Measurements from ENCODE around the gene OR2B2. TPM values are rescaled to one million over a fixed set of nuclear protein-coding genes. Genes with fewer than 3 reads are reported as not detected.
"Not testable (repeated sequence)": the region's sequence is repeated elsewhere in the genome, so short reads cannot be mapped to it uniquely, and the experiment has no call there.

OR2B2 gene
- total and polyA plus RNA-seq, 9 donors, result not detected

- no peaks in the 10 kb centered on the region for H3K9me3 ChIP-seq
- H3K27ac ChIP-seq, result no peak overlapping the region
- no peaks in the 10 kb centered on the region for H3K27me3 ChIP-seq
- no peaks in the 10 kb centered on the region for H3K36me3 ChIP-seq
- intact Hi-C loops (cut with DNase I), result no loop called here
- 66 to 75% (median 69%) methylated on average over 1 of the region's 1 CpG for WGBS, 3 donors
- no peak overlapping the region for H3K4me3 ChIP-seq
- no peak for DNase-seq
- TF ChIP-seq EP300 (IDR thresholded peaks at IDR 0.05) (no peak), POLR2A (IDR thresholded peaks at IDR 0.05) (no peak), CTCF (IDR thresholded peaks at IDR 0.05) (no peak)
- no peaks in the 10 kb centered on the region for H3K4me1 ChIP-seq (ENCODE audit: insufficient read depth)
These were observed 36.0 kb upstream of the OR2B2 start for GRCh38 chr6:27948237-27948636.

DNA sequence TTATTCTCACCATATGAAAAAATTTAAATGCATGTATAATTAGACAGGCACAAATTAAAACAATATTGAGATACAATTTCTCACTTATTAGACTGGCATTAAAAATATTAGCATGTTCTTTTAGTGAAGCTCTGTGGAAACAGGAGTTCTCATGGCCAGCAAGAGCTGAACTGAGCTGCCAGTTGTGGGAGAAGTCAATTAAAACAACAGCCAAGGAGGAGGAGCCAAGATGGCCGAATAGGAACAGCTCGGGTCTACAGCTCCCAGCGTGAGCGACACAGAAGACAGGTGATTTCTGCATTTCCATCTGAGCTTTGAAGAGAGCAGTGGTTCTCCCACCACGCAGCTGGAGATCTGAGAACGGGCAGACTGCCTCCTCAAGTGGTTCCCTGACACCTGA, 30.9 kb upstream of the OR2B2 start:
- H3K27ac ChIP-seq; H3K4me1 ChIP-seq (ENCODE audit: insufficient read depth); H3K27me3 ChIP-seq; H3K9me3 ChIP-seq; H3K4me3 ChIP-seq; DNase-seq; H3K36me3 ChIP-seq; intact Hi-C loops (cut with DNase I): not testable (repeated sequence)
- 14 to 33% (median 31%) methylated on average over 6 of the region's 6 CpGs for WGBS, 3 donors

- no peak for DNase-seq
- Histone ChIP-seq H3K4me3 (no peak overlapping the region), H3K27ac (no peak overlapping the region), H3K9me3 (no peaks in the 10 kb centered on the region), H3K27me3 (no peaks in the 10 kb centered on the region), H3K36me3 (no peaks in the 10 kb centered on the region), H3K4me1 (ENCODE audit: insufficient read depth) (no peaks in the 10 kb centered on the region)
- WGBS, 3 donors, result 55 to 67% (median 55%) methylated on average over 1 of the region's 1 CpG
- intact Hi-C loops (cut with DNase I), result no loop called here
- no peak for TF ChIP-seq POLR2A (IDR thresholded peaks at IDR 0.05)
- TF ChIP-seq EP300 (IDR thresholded peaks at IDR 0.05), result no peak
- no peak for TF ChIP-seq CTCF (IDR thresholded peaks at IDR 0.05)
These were observed 28.6 kb upstream of the OR2B2 start for GRCh38 chr6:27940766-27941165.

GRCh38 chr6:27931209-27931608, 19.0 kb upstream of the OR2B2 start:
- Histone ChIP-seq H3K9me3 (no peaks in the 10 kb centered on the region), H3K27me3 (no peaks in the 10 kb centered on the region), H3K4me1 (ENCODE audit: insufficient read depth) (no peaks in the 10 kb centered on the region), H3K36me3 (no peaks in the 10 kb centered on the region), H3K4me3 (no peak overlapping the region), H3K27ac (no peak overlapping the region)
- WGBS, 3 donors, result 72 to 89% (median 83%) methylated on average over 2 of the region's 2 CpGs
- DNase-seq, result no peak
- intact Hi-C loops (cut with DNase I), result no loop called here
- no peak for TF ChIP-seq POLR2A (IDR thresholded peaks at IDR 0.05)

GRCh38 chr6:27929930-27930329, 17.7 kb upstream of the OR2B2 start:
- DNase-seq, result not testable (repeated sequence)

DNA sequence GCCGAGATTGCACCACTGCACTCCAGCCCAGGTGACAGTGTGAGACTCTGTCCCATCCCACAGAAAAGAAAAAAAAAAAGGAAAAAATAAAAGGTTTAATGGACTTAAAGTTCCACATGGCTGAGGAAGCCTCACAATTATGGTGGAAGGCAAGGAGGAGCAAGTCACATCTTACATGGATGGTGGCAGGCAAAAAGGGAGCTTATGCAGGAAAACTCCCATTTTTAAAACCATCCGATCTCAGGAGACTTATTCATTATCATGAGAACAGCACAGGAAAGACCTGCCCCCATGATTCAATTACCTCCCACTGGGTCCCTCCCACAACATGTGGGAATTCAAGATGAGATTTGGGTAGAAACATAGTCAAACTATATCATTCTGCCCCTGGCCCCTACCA, 15.8 kb upstream of the OR2B2 start:
- intact Hi-C loops (cut with DNase I); DNase-seq; H3K4me3 ChIP-seq; H3K4me1 ChIP-seq (ENCODE audit: insufficient read depth); H3K27me3 ChIP-seq; H3K9me3 ChIP-seq; H3K36me3 ChIP-seq; H3K27ac ChIP-seq: not testable (repeated sequence)
- 80 to 88% (median 84%) methylated on average over 2 of the region's 2 CpGs for WGBS, 3 donors

More at GRCh38 chr6:27929930-27930329, 17.7 kb upstream of the OR2B2 start:
- H3K27me3 ChIP-seq; H3K4me1 ChIP-seq (ENCODE audit: insufficient read depth); H3K4me3 ChIP-seq; H3K9me3 ChIP-seq; H3K36me3 ChIP-seq; intact Hi-C loops (cut with DNase I); H3K27ac ChIP-seq: not testable (repeated sequence)
- 67 to 72% (median 69%) methylated on average over 5 of the region's 5 CpGs for WGBS, 3 donors

GRCh38 chr6:27924179-27924578, 12.0 kb upstream of the OR2B2 start:
- Histone ChIP-seq H3K36me3 (no peaks in the 10 kb centered on the region), H3K4me3 (no peak overlapping the region), H3K9me3 (no peaks in the 10 kb centered on the region), H3K4me1 (ENCODE audit: insufficient read depth) (no peaks in the 10 kb centered on the region), H3K27ac (no peak overlapping the region), H3K27me3 (no peaks in the 10 kb centered on the region)
- 73 to 86% (median 74%) methylated on average over 6 of the region's 6 CpGs for WGBS, 3 donors
- TF ChIP-seq EP300 (IDR thresholded peaks at IDR 0.05), result no peak
- TF ChIP-seq POLR2A (IDR thresholded peaks at IDR 0.05), result no peak
- TF ChIP-seq CTCF (IDR thresholded peaks at IDR 0.05), result no peak
- no peak for DNase-seq
- intact Hi-C loops (cut with DNase I), result no loop called here
